B cell (primary cell): ENCODE measurements around the gene PTPRG. TPM values are rescaled to one million over a fixed set of nuclear protein-coding genes. Genes with fewer than 3 reads are reported as not detected.

Source experiments
- ATAC-seq: fragments of 200-7000 bp; cut with Tn5 transposase; one replicate; pipeline ENCODE4 v1.10.0; 2021; ENCODE audit warnings: low read depth, mild to moderate bottlenecking, moderate number of reproducible peaks, moderate library complexity
- CTCF ChIA-PET: fragments of 350-600 bp; sonication (Branson Sonifier 250); formaldehyde crosslinking; loops from one replicate; lab custom pipeline; 2021; ENCODE audit warnings: antibody characterized with exemption, inconsistent platforms; lab: Charles Lee
- POLR2A ChIA-PET: fragments of 350-600 bp; sonication (Branson Sonifier 250); formaldehyde crosslinking; loops from one replicate; lab custom pipeline; 2021; ENCODE audit warnings: antibody characterized with exemption; lab: Charles Lee
- DNase-seq: peaks from one replicate; pipeline ENCODE4 v3.0.0; 2013
- H2AFZ ChIP-seq: 2 replicates; pipeline ENCODE4 v1.6.1; 2012; ENCODE audit warnings: mild to moderate bottlenecking, low read depth, low read length; ENCODE audit not compliant: insufficient read depth, poor library complexity, severe bottlenecking
- H3K27ac ChIP-seq, 2 donors: 1 replicate in 1 of 2; 2 replicates in 1 of 2; pipeline ENCODE4 v1.5.1; 2012 to 2013; ENCODE audit warnings: low read length in 2 of 2, mild to moderate bottlenecking in 2 of 2, moderate library complexity in 1 of 2
- H3K27me3 ChIP-seq, 4 experiments: fragments of 200-600 bp in 1 of 4; sonication (generic) in 1 of 4; replicated peaks in 1 of 4; 1 replicate in 2 of 4; 2 replicates in 2 of 4; pipeline versions ENCODE4 v1.6.1 to v1.7.0; 2013 to 2016; ENCODE audit warnings: low read length in 3 of 4, mild to moderate bottlenecking in 2 of 4, mixed read lengths in 1 of 4, moderate library complexity in 1 of 4; ENCODE audit not compliant: insufficient read depth in 4 of 4, control insufficient read depth in 3 of 4; ENCODE audit errors: control extremely low read depth in 1 of 4
- H3K36me3 ChIP-seq, 2 experiments: replicated peaks in 1 of 2; 1 replicate in 1 of 2; 2 replicates in 1 of 2; pipeline versions ENCODE4 v1.6.1 to v1.7.1; 2013; ENCODE audit warnings: low read length in 1 of 2; ENCODE audit not compliant: insufficient read depth in 2 of 2, control insufficient read depth in 1 of 2; ENCODE audit errors: control extremely low read depth in 1 of 2, extremely low read depth in 1 of 2
- H3K4me1 ChIP-seq, 2 donors: fragments of 200-600 bp in 1 of 2; sonication (generic) in 1 of 2; 1 replicate in 1 of 2; 2 replicates in 1 of 2; pipeline versions ENCODE4 v1.5.1 to v1.6.1; 2013 to 2017; ENCODE audit warnings: low read length in 2 of 2; ENCODE audit not compliant: control insufficient read depth in 2 of 2, insufficient read depth in 2 of 2
- H3K4me2 ChIP-seq: replicated peaks from 2 replicates; pipeline ENCODE3; 2012; ENCODE audit warnings: mild to moderate bottlenecking, low read depth, low read length; ENCODE audit not compliant: poor library complexity, severe bottlenecking
- H3K4me3 ChIP-seq, 5 experiments: fragments of 200-600 bp in 1 of 5; sonication (generic) in 1 of 5; 1 replicate in 3 of 5; 2 replicates in 2 of 5; pipeline versions ENCODE4 v1.5.1 to v1.7.0; 2011 to 2016; ENCODE audit warnings: low read length in 4 of 5, mild to moderate bottlenecking in 4 of 5, low read depth in 2 of 5, control low read depth in 1 of 5, moderate library complexity in 1 of 5; ENCODE audit not compliant: insufficient read depth in 1 of 5; ENCODE audit errors: control extremely low read depth in 1 of 5, extremely low read depth in 1 of 5
- H3K79me2 ChIP-seq: fragments of 200-600 bp; sonication (generic); one replicate; pipeline ENCODE4 v1.6.0; 2016; ENCODE audit warnings: low read length; ENCODE audit not compliant: control insufficient read depth, insufficient read depth
- H3K9ac ChIP-seq: fragments of 200-600 bp; sonication (generic); 2 replicates; pipeline ENCODE4 v1.6.1; 2017; ENCODE audit warnings: mild to moderate bottlenecking, low read length, moderate library complexity
- H3K9me3 ChIP-seq, 3 donors: one replicate each; pipeline versions ENCODE4 v1.6.1 to v1.7.1; 2013; ENCODE audit warnings: low read length in 2 of 3; ENCODE audit not compliant: control insufficient read depth in 2 of 3, insufficient read depth in 1 of 3; ENCODE audit errors: control extremely low read depth in 1 of 3
- H4K20me1 ChIP-seq: 2 replicates; pipeline ENCODE4 v1.6.0; 2012; ENCODE audit warnings: mild to moderate bottlenecking, low read length; ENCODE audit not compliant: insufficient read depth, control insufficient read depth, poor library complexity, severe bottlenecking
- H3K27ac Mint-ChIP-seq: one replicate; pipeline ENCODE4 v1.8.0; 2021; ENCODE audit warnings: mixed read lengths
- H3K27me3 Mint-ChIP-seq: one replicate; pipeline ENCODE4 v1.8.0; 2021; ENCODE audit warnings: mixed read lengths
- H3K4me1 Mint-ChIP-seq: one replicate; pipeline ENCODE4 v1.8.0; 2021; ENCODE audit warnings: mixed read lengths
- H3K4me3 Mint-ChIP-seq: one replicate; pipeline ENCODE4 v1.8.0; 2021; ENCODE audit warnings: mixed read lengths
- H3K9me3 Mint-ChIP-seq: one replicate; pipeline ENCODE4 v1.8.0; 2022; ENCODE audit warnings: mixed read lengths; ENCODE audit not compliant: insufficient read depth
- CTCF ChIP-seq: fragments of 200-600 bp; IDR thresholded peaks from one replicate; pipeline ENCODE4 v1.8.0; 2022; ENCODE audit warnings: antibody characterized with exemption, mild to moderate bottlenecking
- EZH2 ChIP-seq: IDR thresholded peaks from 2 replicates; pipeline ENCODE4 v1.6.1; 2012; ENCODE audit warnings: borderline replicate concordance, low read depth, mild to moderate bottlenecking, moderate library complexity, low read length; ENCODE audit not compliant: insufficient read depth, poor library complexity, severe bottlenecking
- WGBS: methylation state at CpG from one replicate; pipeline ENCODE4 v1.1.5; 2013; ENCODE audit warnings: missing lambda C conversion rate; ENCODE audit not compliant: insufficient coverage; 5-methylcytosine and 5-hydroxymethylcytosine counted together
- intact Hi-C: fragments of 100-400 bp; cut with micrococcal nuclease; formaldehyde crosslinking; loops from one replicate; pipeline ENCODE4 v1.10.0; 2022
- polyA plus RNA-seq: library from polyadenylated mRNA; depleted of rRNA; stranded (reverse); fragments of >200 nt; gene quantifications from 2 replicates; pipeline ENCODE4 v1.2.3, GENCODE V29; 2012
- total RNA-seq, 2 donors: library from RNA; stranded (reverse); fragments of 120-200 nt in 1 of 2; gene quantifications; 1 replicate in 1 of 2; 2 replicates in 1 of 2; pipeline versions ENCODE4 v1.2.3 to v1.2.4, GENCODE V29; 2013 to 2022

PTPRG gene
- total and polyA plus RNA-seq, 2 donors (not counting 1 experiment from before 2014, with no cell fraction given), result 0.12 to 1.3 TPM

- TF ChIP-seq EZH2, result no peak
- no peak for TF ChIP-seq CTCF
Measured at GRCh38 chr3:61724801-61725200, 163.4 kb downstream of the PTPRG start.

GRCh38 chr3:61725851-61726333 is 164.5 kb downstream of the PTPRG start:
- H3K9ac ChIP-seq, result no peak overlapping the region
- 94% methylated on average over 3 of the region's 5 CpGs for WGBS
- DNase-seq (no peak), ATAC-seq (no peak)
- CTCF ChIA-PET, result no interaction called here
- no peaks in the 10 kb centered on the region for H3K4me1 ChIP-seq
- no peak overlapping the region for H3K4me2 ChIP-seq
- intact Hi-C loops, result no loop called here
- Mint-ChIP-seq H3K9me3 (peaks cover 5% of the 10 kb centered on the region), H3K27me3 (peaks cover 3% of the 10 kb centered on the region), H3K4me3 (no peak overlapping the region), H3K27ac (no peak overlapping the region), H3K4me1 (no peaks in the 10 kb centered on the region)
- TF ChIP-seq EZH2, result no peak
- TF ChIP-seq CTCF, result no peak
- no peaks in the 10 kb centered on the region for H4K20me1 ChIP-seq
- no peaks in the 10 kb centered on the region for H3K27me3 ChIP-seq
- POLR2A ChIA-PET, result no interaction called here
- no peaks in the 10 kb centered on the region for H3K79me2 ChIP-seq
- H2AFZ ChIP-seq, result no peak overlapping the region
- H3K27ac ChIP-seq, result no peak overlapping the region
- H3K4me3 ChIP-seq, result no peak overlapping the region
- H3K36me3 ChIP-seq, result no peaks in the 10 kb centered on the region
- no peaks in the 10 kb centered on the region for H3K9me3 ChIP-seq

More at GRCh38 chr3:61724801-61725200, 163.4 kb downstream of the PTPRG start:
- peaks cover 5% of the 10 kb centered on the region for H3K9me3 Mint-ChIP-seq
- DNase-seq (no peak), ATAC-seq (no peak)
- H3K4me1 ChIP-seq, result no peaks in the 10 kb centered on the region
- no peaks in the 10 kb centered on the region for H3K9me3 ChIP-seq
- H3K36me3 ChIP-seq, result no peaks in the 10 kb centered on the region
- no peak overlapping the region for H2AFZ ChIP-seq
- H3K27ac ChIP-seq, result no peak overlapping the region
- no peaks in the 10 kb centered on the region for H3K79me2 ChIP-seq
- no peaks in the 10 kb centered on the region for H3K27me3 ChIP-seq
- POLR2A ChIA-PET, result no interaction called here
- intact Hi-C loops, result no loop called here
- H3K4me3 ChIP-seq, result no peak overlapping the region
- no peak overlapping the region for H3K9ac ChIP-seq
- no peak overlapping the region for H3K27ac Mint-ChIP-seq
- H3K4me1 Mint-ChIP-seq, result no peaks in the 10 kb centered on the region
- no peaks in the 10 kb centered on the region for H4K20me1 ChIP-seq
- H3K27me3 Mint-ChIP-seq, result peaks cover 3% of the 10 kb centered on the region
- H3K4me3 Mint-ChIP-seq, result no peak overlapping the region
- 92% methylated on average over 2 of the region's 6 CpGs for WGBS
- CTCF ChIA-PET, result no interaction called here
- no peak overlapping the region for H3K4me2 ChIP-seq
